ENCODE measurements around the gene SBK1.
"Not testable (repeated sequence)": the region's sequence is repeated elsewhere in the genome, so short reads cannot be mapped to it uniquely, and the experiment has no call there.

SBK1 gene

DNA sequence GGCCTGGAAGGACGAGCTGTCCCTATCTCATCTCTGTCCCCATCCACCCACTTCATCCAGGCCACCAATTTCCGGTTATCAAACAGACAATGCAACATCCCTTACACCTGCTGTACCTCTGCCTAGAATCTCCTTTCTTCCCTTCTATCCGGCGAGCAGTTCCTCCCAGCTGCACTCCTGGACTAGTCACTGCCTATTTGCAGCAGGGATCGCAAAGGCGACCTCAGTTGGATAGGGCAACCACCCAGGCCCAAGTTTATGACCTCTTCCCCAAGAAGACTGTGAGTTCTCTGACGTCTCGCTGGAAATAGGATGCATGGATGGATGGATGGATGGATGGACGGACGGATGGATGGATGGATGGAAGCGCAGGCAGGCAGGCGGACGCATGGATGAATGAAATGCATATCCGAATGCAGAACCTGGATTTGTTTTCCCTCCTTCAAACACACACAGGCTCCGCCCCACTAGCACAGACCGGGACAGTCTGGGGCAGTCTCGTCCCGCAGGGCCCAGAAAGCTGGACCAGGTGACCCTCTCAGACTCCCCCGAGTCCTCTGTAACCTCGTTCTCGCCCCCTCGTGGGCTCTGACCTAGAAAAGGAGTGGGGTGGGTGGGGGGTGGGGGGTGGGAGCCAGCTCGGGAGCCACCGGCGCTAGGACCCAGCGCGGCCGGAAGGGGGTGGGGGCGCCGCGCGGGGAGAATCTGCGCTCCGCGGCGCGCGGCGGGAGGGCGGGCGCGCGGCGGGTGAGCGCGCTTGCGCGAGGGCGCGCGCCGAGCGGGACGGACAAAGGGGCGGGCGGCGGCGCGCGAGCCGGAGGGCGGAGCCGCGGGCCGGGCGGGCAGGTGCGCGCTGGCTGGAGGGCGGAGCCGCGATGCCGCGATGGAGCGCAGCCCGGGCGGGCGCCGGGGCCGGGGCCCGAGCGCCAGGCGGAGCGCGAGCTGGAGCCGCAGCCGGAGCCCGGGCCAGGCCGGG is at the start of gene SBK1:
Gene SBK1, plus strand, starts transcription at position 875 of the 976 bp plus-strand sequence. CDS start 24,867 bp downstream, outside the sequence.
- DNase-seq = peak; percentile 21 to 23

DNA sequence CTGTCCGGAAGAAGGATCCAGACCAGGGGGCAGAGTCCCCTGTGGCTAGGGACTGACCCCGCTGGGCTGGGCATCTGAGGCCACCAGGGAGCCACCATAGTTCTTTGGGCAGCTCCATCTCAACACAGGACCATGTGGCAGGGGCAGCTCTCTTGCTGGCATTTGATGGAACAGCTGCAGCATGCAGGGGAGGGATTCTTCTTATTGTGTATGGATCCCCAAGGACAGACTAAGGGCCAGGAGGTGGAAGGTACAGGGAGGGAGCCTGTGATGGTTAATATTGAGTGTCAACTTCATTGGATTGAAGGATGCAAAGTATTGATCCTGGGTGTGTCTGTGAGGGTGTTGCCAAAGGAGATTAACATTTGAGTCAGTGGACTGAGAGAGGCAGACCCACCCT is 42.8 kb upstream of the SBK1 start:
- DNase-seq = not testable (repeated sequence)

DNA sequence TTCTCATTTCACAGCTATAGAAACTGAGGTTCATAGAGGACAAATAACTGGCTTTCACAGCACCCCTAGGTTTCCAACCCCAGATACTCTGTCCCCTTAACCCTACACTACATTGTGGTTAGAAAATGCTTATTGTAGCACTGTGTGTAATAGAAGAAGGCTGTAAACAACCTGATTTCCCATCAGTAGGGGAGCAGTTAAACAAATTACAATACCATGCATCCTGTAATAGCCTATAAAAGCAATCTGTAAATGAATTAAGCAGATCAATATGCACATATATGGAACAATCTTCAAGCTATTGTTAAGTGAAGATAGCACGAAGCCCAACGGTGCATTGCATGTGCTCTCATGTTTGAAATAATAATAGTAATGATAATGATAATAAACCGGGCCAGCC is 41.3 kb upstream of the SBK1 start:
- no peak for DNase-seq

GRCh38 chr16:28254158-28254557 is 38.2 kb upstream of the SBK1 start:
- no peak for DNase-seq

- no peak for DNase-seq
Measured at GRCh38 chr16:28255838-28256237, 36.5 kb upstream of the SBK1 start.

DNA sequence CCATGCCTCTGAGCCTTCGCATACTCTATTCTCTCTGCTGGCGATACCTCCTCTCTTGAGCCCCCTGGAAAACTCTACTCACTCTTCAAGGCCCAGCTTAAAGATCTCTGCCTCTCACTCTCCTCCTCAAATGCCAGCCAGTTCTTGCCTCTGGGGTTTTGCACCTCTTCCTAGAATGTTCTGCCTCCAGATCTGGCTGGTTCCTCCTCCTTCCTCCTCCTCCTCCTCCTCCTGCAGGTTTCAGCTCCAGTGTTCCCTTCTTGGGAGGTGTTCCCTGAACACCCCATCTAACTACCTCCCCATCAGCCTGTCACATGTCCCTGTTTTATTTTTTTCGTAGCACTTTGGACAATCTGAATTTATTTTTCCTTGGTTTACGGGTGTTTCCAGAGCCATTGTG is 35.1 kb upstream of the SBK1 start:
- DNase-seq = no peak

- no peak for DNase-seq
Measured at GRCh38 chr16:28258567-28258966, 33.8 kb upstream of the SBK1 start.

DNA sequence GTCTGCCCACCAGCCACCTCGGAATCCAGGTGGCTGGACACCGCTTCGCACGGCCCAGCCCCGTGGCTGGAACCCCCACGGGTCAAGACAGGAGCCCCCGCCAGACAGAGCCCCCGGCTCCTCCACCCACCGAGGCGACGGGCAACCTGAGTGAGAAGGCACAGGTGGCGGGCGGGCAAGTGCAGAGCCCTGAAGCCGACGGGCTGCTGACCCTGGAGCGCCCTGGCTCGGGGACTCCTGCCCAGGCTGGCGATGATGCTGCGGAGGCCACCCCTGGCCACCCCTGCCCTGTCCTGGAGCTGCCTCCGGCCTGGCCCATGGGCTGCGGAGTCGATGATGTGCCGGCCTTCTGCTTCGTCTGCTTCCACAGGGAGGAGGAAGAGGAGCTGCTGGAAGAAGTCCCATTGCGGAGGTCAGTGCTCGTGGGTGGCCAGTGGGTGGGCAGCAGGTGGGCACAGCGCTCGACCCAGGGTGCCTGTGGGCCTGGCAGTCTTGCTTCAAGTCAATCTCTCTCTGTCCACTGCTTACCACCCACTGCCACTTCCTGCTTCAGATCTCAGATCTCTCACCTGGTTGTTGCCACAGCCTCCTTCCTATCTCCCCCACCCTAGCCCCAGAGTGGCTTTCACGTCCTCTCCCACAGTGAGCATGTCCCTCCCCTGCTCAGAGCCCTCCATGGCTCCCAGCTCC is 33.1 kb upstream of the SBK1 start:
- no peak for DNase-seq

DNA sequence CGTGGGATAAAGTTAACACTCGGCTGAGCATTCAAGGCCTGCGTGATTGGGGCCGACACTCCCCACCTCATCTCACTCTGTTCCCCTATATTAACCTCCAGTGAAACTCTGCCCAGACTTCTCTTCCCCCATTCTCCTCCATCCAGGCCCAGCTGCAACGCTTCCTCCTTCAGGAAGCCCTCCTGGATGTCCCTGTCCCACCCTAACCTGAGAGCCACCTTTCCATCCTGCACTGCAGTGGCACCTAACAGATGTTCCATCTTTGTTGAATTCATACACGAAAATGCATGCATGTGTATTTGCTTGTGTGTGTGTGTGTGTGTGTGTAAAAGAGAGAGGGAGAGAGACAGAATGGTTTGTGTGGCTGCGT is 32.6 kb upstream of the SBK1 start:
- no peak for DNase-seq

DNA sequence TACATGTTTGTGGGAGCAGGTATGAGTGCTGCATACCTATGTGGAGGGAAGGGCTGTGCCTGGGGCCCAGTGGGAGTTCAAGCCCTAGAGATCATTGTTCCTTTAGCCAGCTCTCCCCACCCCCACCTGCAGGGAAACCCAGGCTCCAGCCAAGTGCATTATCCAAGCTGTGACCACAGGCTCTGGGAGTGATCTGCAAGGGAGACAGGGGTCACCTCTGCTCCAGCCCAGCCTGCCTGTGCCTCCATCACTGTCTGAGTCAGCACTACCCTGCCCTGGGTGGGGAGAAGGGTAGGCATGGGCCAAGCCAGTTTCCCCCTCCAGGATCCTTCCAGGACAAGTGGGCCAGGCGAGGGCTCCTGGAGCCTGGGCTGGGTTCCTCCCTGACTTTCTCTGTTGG is 32.1 kb upstream of the SBK1 start:
- DNase-seq = no peak

- no peak for DNase-seq
Measured at GRCh38 chr16:28261942-28262341, 30.4 kb upstream of the SBK1 start.

GRCh38 chr16:28263305-28263704 is 29.0 kb upstream of the SBK1 start:
- no peak for DNase-seq

GRCh38 chr16:28264656-28265055 is 27.7 kb upstream of the SBK1 start:
- DNase-seq = peak in 1 of 2 donors; percentile 13

DNA sequence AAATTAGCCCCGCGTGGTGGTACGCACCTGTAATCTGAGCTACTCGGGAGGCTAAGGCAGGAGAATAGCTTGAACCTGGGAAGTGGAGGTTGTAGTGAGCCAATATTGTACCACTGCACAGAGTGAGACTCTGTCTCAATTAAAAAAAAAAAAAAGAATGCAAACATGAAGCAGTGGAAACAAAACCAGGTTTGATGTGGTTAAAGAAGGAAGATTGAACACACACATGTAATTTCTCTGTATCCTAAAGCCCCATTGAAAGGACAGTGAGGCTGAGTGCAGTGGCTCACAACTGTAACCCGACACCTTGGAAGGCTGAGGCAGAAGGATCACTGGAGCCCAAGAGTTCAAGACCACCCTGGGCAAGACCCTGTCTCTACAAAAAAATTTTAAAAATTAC is 26.5 kb upstream of the SBK1 start:
- DNase-seq = no peak

DNA sequence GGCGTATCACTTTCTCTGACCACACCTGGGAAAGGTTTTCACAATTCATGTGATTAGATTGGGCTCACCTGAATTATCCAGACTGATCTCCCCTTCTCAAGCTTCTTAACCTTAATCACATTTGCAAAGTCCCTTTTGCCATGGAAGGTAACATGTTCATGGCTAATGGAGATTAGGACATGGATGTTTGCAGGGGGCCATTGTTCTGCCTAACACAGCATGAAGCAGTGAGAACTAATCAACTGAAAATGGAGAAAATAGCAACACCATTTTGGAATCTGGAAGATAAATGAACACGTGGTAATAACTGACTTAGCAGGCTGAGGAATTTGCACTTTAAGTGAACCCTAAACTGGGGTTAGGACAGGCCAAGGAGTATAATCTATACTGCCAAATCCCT is 25.0 kb upstream of the SBK1 start:
- DNase-seq = no peak

DNA sequence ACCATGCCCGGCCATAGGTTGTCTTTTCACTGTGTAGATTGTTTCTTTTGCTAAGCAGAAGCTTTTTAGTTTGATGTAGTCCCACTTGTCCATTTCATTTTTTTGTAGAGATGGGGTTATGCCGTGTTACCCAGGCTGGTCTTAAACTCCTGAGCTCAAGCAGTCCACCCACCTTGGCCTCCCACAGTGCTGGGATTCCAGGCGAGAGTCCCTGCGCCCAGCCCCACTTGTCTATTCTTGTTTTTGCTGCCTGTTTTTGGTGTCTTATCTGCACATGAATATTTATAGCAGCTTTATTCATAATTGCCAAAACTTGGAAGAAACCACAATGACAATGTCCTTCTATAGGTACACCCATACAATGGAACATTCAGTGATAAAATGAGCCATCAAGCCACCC is 18.8 kb upstream of the SBK1 start:
- no peak for DNase-seq

DNA sequence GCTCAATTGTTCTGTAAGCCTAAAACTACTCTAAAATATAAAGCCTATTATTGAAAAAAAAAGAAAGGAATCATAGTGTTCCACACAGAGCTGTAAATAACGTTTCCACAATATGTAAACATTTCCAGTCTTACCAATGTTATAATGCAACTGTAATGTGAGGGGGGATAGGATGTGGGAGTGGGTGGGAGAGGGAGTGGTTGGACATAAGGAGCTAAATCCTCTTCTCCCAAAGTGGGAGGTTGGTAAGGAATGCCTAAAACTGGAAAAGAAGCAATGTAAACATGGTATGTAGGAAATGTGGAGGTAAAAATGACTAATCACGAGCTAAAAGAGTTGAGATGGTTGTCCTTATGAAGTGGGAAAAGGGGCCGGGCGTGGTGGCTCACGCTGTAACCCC is 17.6 kb upstream of the SBK1 start:
- no peak for DNase-seq

DNA sequence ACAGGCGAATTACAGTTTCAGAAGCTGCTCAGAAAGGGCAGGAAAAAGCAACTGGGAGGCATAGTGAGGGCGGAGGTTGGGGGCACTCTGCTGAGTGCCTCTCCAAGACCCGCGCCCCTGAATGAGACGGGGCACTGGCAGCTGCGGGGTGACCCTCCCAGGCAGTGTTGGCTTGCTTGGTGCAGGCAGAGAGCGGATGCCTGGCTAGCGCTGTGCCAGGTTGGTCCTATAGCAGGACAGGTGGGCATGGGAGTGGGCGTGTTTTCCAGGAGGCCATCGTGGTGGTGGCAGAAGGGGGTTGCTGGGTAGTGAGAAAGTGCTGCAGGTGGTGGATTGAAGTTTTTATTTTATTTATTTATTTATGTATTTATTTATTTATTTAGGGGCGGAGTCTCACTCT is 16.0 kb upstream of the SBK1 start:
- no peak for DNase-seq

DNA sequence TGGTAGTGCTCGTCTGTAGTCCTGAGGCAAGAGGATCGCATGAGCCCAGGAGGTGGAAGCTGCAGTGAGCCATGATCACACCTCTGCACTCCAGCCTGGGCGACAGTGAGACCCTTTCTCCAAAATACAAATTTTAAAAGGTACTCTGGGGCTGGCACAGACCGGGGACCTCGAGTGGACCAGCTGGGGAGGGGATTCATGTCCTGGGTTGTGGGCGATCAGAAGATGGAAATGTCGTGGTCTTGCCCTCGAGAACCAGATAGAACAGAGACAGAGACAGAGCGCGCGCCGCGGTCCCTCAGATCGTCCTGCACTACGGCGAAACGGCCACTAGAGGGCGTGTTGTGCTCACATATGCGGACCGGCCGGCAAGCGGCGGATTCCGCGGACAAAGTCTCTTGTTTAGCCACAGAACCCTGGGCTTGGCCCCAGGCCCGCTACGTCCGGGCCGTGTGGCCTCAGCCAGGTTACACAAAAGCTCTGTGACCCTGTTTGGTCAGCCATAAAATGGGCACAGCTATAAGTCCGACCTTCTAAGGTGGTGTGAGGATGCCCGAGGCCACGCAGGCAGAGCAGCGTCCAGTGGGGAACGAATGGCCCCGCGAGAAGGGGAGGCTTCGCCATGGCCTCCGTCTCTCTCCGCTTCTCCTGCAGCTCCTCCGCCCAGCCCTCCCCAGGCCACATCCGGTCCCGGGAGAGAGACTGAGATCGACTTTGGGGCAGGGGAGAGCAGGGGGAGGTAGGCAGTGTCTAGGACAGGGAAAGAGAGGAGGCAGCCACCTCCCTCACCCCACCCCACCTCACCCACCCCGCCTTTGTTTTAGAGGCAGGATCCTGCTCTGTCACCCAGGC is 14.6 kb upstream of the SBK1 start:
- peak; percentile 43 to 94 for DNase-seq

GRCh38 chr16:28279006-28279405 is 13.3 kb upstream of the SBK1 start:
- DNase-seq = no peak

DNA sequence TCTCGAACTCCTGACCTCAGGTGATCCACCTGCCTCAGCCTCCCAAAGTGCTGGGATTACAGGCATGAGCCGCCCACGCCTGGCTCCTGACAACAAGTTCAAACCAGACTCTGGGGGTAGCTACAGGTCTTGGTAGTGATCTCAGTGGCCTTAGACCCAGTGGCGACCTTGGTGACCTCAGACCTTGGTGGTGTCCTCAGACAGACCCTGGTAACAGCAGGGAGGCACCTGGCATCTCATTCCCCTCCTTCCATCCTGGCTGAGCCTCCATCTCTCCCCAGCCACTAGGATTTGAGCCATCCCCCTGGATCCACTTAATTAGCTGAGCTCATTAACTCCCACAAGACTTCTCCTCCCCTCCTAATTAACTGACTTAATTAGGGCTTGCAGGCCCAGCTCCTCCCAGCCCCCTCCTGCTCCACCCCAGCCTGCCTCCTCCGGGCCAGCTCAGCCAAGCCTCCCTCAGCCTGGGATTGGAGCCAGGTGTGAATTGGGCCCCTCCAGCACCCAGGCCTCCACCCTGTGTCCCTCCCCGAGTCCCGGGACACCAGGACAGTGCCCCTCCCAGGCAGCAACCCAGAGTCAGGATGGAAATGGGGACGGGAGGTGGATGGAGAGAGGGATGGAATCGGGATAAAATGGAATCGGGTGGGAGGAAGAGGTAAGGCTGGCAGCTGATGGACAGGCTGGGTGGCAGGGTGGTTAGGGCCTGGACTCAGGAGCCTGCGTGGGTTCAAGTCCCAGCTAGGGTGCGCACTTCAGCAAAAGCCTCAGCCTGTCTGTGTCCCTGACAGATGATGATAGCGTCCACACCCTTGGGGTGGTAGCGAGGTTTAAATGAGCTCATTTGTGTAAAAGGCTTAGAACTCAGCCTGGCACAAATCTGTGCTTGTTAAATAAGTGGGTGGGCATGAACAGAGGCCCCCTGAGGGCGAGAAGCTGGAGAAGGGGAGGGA is 11.2 kb upstream of the SBK1 start:
- no peak for DNase-seq

GRCh38 chr16:28282045-28282444 is 10.3 kb upstream of the SBK1 start:
- no peak for DNase-seq

All from inflammatory macrophage treated with lipopolysaccharide for 1 hour (primary cell).